ENCODE data around the gene CASQ1.

The CASQ1 gene

DNA sequence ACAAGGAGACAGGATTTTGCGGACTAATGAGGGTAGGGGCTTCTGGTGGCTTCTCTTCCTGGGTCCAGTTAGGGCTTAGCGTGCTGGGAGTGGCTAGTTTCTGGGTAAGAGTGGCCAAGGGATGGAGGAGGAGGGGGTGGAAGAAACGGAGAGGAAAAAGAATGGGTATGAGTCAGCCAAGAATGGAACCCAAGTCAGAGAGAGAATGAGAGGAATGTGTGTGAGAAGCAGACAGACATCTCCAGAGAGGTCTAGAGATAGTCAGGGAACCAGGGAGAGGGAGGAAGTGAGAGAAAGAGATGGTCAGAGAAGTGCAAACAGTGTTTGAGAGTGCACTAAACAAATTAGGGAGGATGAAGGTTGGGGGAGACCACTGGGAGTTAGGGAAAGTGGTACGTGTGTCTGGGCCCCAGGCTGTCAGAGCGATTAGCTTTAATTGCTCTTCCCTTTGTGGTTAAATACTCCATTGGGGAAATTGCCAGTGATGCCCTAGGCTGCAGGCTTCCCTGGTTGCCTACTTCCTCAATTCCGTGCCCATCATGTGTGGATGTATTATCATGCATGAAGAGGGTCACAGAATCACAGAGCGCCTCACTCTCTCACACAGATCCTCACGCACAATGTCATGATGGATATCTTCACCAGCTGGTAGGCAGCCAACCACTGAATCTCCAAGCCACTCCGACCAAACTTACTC, 16.2 kb downstream of the CASQ1 start:
- no peak for DNase-seq

DNA sequence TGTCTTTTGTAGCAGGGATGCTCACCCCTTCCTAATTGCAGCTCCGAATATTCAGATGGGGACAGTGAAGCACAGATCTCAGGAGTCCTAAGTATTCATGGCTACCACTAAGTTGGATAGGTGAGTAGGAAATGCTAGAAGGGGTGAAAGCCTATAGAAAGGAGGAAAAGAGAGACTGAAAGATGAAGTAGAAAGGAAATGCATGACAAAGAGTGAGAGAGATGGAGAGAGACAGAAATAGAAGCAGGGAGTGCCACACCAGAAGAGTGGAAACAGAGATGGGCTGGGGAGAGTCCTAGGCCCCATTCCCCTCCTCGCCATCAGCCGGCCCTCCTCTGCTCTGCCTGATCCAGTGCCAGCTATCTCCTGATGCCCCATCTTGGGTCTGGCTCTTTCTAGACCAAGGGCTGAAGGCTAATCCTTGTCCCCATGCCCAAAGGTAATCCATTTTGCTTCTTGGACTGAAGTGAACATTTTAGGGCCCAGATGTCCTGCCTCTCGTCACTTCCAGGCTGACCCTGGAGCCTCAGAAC, 16.8 kb downstream of the CASQ1 start:
- no peak for DNase-seq

DNA sequence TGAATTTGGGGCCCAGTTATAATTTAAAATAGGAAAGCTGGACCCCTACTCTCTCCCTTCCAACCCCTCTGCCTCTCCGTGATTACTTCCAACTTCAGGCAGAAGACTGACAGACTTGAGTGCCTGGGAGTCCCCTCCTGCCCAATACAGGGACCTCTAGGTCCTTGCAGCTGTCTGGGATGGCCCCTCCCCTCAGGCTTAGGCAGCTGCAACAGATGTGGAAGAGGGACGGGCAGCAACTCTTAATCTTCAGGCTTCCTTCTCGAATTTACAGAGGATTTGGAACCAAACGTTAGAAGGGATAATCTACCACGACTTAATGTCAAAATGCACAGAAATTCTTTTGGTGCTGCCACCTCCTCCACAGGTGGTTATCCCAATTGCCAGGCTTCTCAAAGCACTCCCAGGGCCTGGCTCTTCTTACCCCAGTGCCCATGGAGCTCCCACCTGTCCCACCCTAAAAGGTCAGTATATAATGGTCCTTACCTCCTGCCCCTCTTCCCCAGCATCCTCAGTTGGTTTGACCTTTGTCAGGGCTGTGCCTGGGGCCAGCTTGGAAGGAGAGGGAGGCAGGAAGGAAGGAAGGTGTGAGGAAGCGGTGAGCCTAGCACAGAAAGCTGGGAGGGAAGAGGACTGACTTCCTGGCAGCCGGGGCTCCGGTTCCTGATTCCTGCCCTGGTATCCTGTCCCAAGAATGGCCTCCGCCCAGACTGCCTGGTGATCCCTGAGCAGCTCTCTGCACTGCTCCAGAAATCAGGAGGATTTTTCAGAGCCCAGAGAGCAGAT, 17.6 kb downstream of the CASQ1 start:
- no peak for DNase-seq

DNA sequence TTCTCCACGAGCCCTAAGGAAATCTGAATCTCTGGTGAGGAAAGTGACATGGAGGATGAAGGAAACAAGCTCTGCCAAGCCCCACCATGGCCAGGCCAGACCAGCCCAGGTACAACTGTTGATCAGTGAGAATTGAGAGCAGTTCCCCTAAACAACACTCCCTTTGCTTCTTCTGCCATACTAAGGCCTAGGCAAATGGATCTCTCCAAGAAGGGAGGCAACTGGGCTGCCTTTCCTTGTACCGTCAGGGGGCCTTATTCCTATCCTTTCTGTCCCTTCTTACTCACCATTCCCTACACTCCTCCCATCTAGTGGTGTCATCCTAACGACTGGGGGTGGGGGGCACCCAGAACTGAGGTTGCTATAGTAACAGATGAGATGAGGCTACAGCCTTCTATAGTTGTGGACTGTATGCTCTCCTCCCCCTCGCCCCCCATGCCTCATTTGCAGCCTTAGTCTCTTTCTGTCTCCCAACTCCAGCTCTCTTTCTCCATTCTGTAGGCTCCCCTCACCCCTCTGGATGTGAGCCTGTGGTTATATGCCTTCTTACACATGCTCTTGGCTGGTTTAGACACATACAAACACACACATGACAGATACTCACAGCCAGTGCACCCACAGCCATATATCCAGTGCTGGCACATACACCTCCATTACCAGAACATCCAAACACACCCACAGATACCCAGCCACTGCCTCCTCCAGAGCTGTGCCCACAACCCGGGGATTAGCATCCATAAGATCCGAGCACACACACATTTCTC, 18.4 kb downstream of the CASQ1 start:
- no peak for DNase-seq

DNA sequence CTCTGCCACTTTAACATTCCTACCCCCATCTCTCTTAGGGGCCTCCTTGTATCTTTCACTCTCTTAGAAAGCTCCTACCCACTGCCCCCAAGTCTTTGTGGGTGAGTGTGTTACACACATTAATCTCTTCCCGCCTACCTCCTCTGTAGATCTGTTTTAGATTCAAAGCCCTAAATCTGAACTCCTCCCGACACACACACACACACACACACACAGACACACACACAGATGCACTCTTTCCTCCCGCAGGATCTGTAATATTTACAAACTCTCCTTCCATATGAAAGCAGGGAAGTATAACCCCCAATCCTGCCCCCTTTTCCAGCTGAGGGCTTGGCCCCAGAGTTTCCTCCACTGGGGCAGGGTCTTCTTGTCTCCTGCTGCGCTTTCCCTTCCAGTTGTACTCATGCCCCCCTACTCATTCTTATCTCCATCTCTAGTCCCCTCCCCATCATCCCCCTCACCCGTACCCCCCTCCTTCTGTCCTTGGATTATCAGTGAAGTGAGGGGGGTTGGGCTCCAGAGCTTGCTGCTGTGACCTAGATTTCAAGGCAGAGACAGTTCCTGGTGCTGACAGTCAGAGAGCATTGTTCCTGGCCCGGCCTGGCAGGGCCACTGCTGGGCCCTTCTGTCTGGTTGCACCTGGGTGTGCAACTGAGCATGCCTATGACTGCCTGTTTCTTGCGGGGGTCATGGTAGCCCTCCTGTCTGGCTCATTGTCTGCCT, 19.1 kb downstream of the CASQ1 start:
- DNase-seq = no peak

GRCh38 chr1:160210561-160210960, 20.2 kb downstream of the CASQ1 start:
- no peak for DNase-seq

GRCh38 chr1:160211046-160211790, 20.8 kb downstream of the CASQ1 start:
- no peak for DNase-seq

GRCh38 chr1:160214481-160215140, 24.2 kb downstream of the CASQ1 start:
- no peak for DNase-seq

GRCh38 chr1:160216301-160216700, 25.9 kb downstream of the CASQ1 start:
- DNase-seq = no peak

DNA sequence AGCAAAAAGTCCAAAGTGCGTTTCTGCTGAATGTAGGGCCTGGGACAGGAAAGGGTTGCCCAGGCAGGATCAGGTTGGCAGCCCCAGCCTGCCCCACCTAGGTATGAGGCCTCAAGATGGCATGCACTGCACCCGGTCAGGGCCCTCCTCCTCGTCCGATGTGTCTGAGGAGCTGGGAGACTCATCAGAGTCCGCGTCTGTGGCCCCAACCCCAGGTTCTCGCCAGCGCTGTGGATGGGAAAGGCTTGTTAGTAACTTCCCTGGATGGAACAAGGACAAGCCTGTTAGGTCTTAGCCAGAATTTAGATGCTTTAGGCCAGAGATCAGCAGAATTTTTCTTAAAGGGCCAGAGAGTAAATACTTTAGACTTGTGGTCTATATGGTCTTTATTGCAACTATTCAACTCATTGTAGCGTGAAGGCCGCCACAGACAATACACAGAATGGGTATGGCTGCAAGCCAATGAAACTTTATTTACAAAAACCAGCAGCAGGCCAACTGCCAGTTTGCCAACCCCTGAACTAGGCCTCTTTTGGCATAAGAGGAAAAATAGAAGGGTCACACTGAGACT, 27.2 kb downstream of the CASQ1 start:
- no peak for DNase-seq

- no peak for DNase-seq
Observed at GRCh38 chr1:160219062-160219929, 28.9 kb downstream of the CASQ1 start.

GRCh38 chr1:160220301-160220700, 29.9 kb downstream of the CASQ1 start:
- no peak for DNase-seq

- DNase-seq = no peak
Observed at GRCh38 chr1:160221089-160221488, 30.7 kb downstream of the CASQ1 start.

DNA sequence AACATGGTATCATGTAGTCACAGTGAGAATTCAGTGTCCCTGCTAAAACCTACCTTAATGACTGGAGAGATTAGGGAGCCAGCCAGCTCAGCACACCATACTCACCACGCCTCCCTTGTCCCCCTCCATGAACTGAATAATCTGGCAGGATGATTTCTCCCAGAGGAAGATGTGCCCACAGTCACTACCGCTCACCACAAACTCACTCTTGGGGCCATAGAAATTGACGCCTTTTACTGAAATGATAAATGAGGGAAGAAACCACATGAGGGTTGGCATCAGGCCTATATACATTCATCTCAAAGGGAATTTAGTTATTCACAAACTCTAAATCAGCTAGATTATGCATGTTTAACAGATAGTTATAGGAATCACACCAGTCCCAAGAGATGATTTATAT, 32.2 kb downstream of the CASQ1 start:
- DNase-seq = no peak

- DNase-seq = no peak
Observed at GRCh38 chr1:160224606-160225005, 34.2 kb downstream of the CASQ1 start.

- no peak for DNase-seq
Observed at GRCh38 chr1:160225345-160225744, 35.0 kb downstream of the CASQ1 start.

GRCh38 chr1:160226623-160227022, 36.2 kb downstream of the CASQ1 start:
- no peak for DNase-seq

DNA sequence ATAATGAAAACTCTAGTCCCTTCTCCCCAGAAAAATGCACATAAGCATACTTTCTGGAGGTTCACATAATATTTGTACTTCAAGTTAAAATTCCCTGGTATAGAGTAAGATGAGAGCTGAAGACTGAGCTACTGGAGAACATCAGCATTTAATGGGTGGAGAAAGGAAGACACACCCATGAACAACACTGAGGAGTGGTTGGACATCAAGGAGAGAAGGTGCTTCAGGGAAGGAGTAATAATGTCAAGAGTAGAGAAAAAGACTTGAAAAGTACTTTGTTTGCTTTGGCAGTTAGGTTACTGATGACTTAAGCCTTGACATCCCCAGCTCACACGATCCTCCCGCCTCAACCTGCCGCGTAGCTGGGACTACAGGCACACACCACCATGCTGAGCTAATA, 36.7 kb downstream of the CASQ1 start:
- DNase-seq = no peak

DNA sequence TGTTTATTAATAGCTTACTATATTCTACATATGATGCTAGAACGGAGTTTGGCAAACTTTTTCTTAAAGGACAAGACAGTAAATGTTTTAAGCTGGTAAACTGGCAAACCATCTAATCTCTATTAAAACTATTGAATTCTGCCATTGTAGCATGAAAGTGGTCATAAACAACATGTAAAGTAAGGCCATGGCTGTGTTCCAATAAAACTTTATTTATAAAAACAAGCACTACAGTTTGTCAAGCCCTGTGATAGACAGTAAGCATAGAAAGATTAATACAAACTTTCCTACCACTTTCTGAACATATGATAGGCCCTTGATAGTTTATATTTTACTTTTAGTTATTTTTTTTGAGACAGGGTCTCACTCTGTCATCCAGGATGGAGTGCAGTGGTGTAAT, 37.2 kb downstream of the CASQ1 start:
- DNase-seq = no peak

DNA sequence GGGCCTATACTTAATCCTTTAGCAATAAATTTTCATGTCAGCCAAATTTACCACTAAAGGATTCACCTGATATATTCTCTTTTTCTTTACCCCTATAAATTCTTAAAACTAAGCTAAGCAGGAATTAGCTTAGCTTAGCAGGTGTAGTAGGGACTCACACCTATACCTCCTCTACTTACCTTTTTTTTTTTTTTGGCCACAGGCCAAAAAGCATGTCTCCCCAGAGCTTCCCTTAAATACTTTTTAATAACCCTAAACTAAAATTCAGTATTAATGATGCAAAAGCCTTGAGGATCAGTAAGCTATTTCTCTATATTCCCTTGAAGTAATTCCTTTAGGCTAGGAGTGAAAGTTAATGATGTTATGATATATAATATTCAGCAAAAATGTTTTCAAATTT, 38.1 kb downstream of the CASQ1 start:
- no peak for DNase-seq
